Activated B cell treated with CpG ODN at 0.5 μM for 24 hours (primary cell): ENCODE results near the gene ABCD4. TPM values are rescaled to one million over a fixed set of nuclear protein-coding genes. Genes with fewer than 3 reads are reported as not detected.

Experiments used
- ATAC-seq: fragments of 200-7000 bp; cut with Tn5 transposase; one replicate; pipeline ENCODE4 v1.10.0; 2021; ENCODE audit warnings: low read depth, mild to moderate bottlenecking, moderate library complexity
- CTCF ChIA-PET: fragments of 350-600 bp; sonication (Branson Sonifier 250); formaldehyde crosslinking; loops from one replicate; lab custom pipeline; 2021; ENCODE audit warnings: antibody characterized with exemption; lab: Charles Lee
- POLR2A ChIA-PET: fragments of 350-600 bp; sonication (Branson Sonifier 250); formaldehyde crosslinking; loops from one replicate; lab custom pipeline; 2021; ENCODE audit warnings: antibody characterized with exemption; lab: Charles Lee
- DNase-seq: peaks from one replicate; pipeline ENCODE4 v3.0.0; 2022
- H3K27ac Mint-ChIP-seq: one replicate; pipeline ENCODE4 v1.8.0; 2020; ENCODE audit warnings: mixed read lengths
- H3K27me3 Mint-ChIP-seq: one replicate; pipeline ENCODE4 v1.8.0; 2021; ENCODE audit warnings: mixed read lengths
- H3K36me3 Mint-ChIP-seq: one replicate; pipeline ENCODE4 v1.8.0; 2021; ENCODE audit warnings: low read depth, mixed read lengths
- H3K4me1 Mint-ChIP-seq: one replicate; pipeline ENCODE4 v1.8.0; 2021; ENCODE audit warnings: mixed read lengths
- H3K4me3 Mint-ChIP-seq: one replicate; pipeline ENCODE4 v1.8.0; 2020; ENCODE audit warnings: mild to moderate bottlenecking, mixed read lengths
- H3K9me3 Mint-ChIP-seq: one replicate; pipeline ENCODE4 v1.8.0; 2020; ENCODE audit warnings: mixed read lengths
- intact Hi-C: fragments of 100-400 bp; cut with micrococcal nuclease; formaldehyde crosslinking; loops from one replicate; pipeline ENCODE4 v1.15.1; 2024
- total RNA-seq: library from RNA; stranded (reverse); gene quantifications from 2 replicates; pipeline ENCODE4 v1.2.3, GENCODE V29; 2022
- TF ChIP-seq, protein P1 (sequence below): fragments of 200-600 bp; IDR thresholded peaks from one replicate; pipeline ENCODE4 v1.8.0; 2022; ENCODE audit warnings: antibody characterized with exemption, mild to moderate bottlenecking

ABCD4 gene
- total RNA-seq, 1 donor from 2014 or later, result 78.4 TPM

DNA sequence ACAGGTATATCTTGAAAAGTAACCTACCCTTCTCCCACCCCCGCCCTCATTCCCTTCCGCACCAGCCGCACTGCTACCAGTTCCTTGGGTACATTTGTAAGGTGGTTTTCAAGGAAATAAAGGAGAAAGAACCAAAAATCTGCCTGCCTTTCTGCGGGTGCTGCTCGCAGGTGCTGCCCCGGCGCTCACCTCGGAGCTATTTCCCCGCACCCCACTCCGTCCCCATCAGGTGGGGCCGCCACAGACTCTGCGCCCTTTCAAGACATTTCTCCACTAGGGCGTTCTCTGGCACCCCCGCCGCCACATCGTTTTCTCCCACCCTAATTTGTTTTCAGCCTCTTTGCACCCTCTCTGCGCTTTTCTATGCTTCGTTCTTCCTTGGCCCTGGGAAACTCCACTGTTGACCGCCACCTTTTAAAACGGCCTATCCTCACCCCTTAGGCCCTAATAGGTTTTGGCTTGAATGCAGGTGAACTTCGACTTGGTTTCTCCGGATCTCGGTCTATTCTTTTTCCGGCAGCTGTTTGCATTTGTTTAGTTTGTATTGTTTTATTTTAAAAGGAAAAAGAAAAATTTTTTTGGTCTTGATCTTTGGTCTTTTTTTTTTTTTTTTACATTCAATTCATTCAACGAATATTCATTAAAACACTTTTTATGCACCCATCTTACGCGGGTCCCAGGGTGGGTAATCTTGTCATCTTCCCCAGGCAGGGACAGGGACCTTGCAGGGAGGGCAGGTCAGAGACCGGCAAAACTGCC is 60.5 kb downstream of the ABCD4 start:
- CTCF ChIA-PET, result interaction anchor here (1.1 to 1.2 kb wide), 2 partner anchors 15 to 23 kb away, joined by 3 read pairs; no protein-coding TSS in a partner anchor
- intact Hi-C loops, result no loop called here
- TF ChIP-seq, protein P1, sequence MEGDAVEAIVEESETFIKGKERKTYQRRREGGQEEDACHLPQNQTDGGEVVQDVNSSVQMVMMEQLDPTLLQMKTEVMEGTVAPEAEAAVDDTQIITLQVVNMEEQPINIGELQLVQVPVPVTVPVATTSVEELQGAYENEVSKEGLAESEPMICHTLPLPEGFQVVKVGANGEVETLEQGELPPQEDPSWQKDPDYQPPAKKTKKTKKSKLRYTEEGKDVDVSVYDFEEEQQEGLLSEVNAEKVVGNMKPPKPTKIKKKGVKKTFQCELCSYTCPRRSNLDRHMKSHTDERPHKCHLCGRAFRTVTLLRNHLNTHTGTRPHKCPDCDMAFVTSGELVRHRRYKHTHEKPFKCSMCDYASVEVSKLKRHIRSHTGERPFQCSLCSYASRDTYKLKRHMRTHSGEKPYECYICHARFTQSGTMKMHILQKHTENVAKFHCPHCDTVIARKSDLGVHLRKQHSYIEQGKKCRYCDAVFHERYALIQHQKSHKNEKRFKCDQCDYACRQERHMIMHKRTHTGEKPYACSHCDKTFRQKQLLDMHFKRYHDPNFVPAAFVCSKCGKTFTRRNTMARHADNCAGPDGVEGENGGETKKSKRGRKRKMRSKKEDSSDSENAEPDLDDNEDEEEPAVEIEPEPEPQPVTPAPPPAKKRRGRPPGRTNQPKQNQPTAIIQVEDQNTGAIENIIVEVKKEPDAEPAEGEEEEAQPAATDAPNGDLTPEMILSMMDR, result no peak
- POLR2A ChIA-PET, result interaction anchor here (0.7 kb wide), 1 partner anchor 119 kb away, joined by 4 read pairs; no protein-coding TSS in a partner anchor
- ATAC-seq (no peak), DNase-seq (no peak)
- Mint-ChIP-seq H3K27ac (no peak overlapping the region), H3K4me3 (peak overlapping the region; percentile 68), H3K27me3 (peaks cover 76% of the 10 kb centered on the region), H3K36me3 (no peaks in the 10 kb centered on the region), H3K4me1 (peaks cover 26% of the 10 kb centered on the region), H3K9me3 (no peaks in the 10 kb centered on the region)

DNA sequence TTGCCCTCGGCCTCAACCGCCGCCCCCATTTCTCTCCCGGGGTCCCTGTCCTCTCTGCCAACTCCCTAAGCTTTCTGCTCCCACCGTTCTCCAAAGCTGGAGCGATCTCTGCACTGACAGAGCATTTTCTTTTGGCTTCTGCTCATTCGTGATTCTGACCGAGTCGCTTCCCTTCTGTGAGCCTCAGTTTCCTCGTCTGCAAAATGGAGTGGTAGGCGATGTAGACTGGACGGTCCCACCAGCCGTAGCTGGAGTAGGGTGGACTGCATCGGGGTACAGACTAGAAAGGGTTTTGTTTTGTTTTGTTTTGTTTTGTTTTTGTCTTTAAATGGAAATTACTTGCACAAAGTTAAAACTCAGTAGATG is 61.1 kb downstream of the ABCD4 start:
- no peak for ATAC-seq
- ChIA-PET CTCF (interaction anchor here (1.1 kb wide), 1 partner anchor 23 kb away, joined by 3 read pairs; no protein-coding TSS in a partner anchor), POLR2A (interaction anchor here (0.7 kb wide), 1 partner anchor 120 kb away, joined by 4 read pairs; no protein-coding TSS in a partner anchor)
- no peak for DNase-seq
- Mint-ChIP-seq H3K27me3 (peaks cover 73% of the 10 kb centered on the region), H3K27ac (no peak overlapping the region), H3K4me3 (peak overlapping the region; percentile 68), H3K9me3 (no peaks in the 10 kb centered on the region), H3K4me1 (peaks cover 26% of the 10 kb centered on the region), H3K36me3 (no peaks in the 10 kb centered on the region)
- TF ChIP-seq, protein P1, result no peak
- intact Hi-C loops, result no loop called here

DNA sequence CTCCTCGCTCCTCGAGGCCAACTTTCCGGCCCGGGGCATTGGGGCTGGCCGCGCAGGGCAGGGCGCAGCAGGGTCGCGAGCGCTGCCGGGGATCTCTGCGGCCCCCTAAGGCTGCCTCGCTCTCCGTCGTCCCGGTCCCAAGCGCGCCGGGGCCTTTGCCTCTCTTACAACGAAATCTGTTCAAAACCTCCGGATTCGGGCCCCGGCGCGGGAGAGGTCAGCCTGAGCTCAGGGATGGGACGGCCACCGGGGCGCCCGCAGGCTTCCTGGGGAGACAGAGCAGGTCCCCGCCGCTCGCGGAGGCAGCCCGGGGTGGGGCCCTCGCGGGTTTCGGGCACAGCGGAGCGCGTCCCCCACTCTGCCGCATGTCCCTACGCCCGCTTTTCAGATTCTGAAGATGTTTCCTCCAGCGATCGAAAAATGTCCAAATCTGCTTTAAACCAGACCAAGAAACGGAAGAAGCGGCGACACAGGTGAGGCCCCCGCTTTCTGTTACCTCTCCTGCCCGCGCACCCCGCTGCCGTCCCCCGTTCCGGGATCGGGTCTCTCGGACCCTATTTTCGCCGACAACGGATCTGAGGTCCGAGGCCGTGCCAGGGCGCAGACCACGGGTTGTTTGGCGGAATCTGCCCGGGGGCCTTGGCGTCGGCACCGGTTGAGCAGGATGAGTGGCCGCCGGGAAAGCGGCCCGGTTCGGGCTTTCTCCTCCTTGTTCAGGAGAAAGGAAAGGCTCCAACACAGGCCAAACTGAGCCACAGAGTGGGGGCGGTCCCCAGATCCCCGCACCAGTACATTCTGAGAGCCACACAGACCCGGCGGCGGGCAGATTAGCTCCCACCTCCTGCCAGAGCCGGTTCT is 61.7 kb downstream of the ABCD4 start:
- ATAC-seq (peak; percentile 45), DNase-seq (no peak)
- Mint-ChIP-seq H3K4me1 (peaks cover 26% of the 10 kb centered on the region), H3K36me3 (no peaks in the 10 kb centered on the region), H3K9me3 (no peaks in the 10 kb centered on the region), H3K27me3 (peaks cover 71% of the 10 kb centered on the region), H3K4me3 (peak overlapping the region; percentile 68), H3K27ac (no peak overlapping the region)
- ChIA-PET POLR2A (no interaction called here), CTCF (interaction anchor here (1.1 kb wide), 1 partner anchor 22 kb away, joined by 3 read pairs; no protein-coding TSS in a partner anchor)
- TF ChIP-seq, protein P1, result no peak
- intact Hi-C loops, result no loop called here

DNA sequence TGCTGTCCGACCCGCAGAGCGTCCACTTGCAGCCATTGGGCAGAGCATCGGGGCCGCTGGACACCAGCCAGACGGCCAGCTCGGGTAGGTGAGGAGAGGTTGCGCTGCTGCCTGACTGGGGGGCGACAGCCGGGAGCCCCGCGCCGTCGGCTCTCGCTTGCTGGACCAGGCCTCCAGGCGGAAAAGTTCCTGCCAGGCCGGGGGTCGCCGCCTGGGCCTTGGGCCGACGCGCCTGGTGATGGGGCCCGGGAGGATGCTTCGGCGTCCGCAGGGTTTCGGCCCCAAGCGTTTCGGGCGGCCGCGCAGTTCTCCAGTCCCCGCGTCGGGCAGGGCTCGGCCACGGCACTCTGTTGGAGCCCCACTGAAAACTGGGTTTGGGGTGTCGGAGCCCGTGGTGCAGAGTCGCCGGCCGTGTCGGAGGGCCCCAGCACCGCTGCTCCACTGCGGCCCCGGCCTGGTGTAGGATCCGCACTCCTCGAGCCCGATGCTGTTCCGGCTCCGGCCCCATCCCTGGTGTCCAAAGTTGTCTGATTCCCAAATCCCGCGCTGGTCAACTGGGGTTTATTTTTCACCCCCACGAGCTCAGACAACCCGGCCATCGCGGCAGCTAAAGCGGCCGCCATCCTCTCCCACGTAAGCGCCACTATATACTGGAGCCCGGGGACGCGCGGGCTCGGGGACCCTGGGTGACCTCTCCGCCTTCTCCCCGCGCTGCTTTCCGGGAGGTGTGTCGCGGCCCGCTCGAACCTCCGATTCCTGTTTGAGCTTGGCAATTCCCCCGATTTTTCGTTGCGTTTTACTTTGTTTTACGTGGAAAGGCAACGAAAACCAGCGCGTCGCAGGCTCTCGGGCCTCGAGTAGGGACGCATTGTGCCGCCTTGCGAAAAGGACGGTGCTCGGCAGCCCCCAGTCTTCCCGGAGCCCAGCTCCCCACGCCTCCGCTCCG is 62.6 kb downstream of the ABCD4 start:
- Mint-ChIP-seq H3K4me3 (peak overlapping the region; percentile 68), H3K4me1 (peaks cover 26% of the 10 kb centered on the region), H3K27ac (no peak overlapping the region), H3K27me3 (peaks cover 65% of the 10 kb centered on the region), H3K9me3 (no peaks in the 10 kb centered on the region), H3K36me3 (no peaks in the 10 kb centered on the region)
- intact Hi-C loops, result no loop called here
- TF ChIP-seq, protein P1, result no peak
- POLR2A ChIA-PET, result no interaction called here
- CTCF ChIA-PET, result no interaction called here
- ATAC-seq, result no peak
- no peak for DNase-seq
